ENCODE measurements around the gene HNRNPA3. TPM values are rescaled to one million over a fixed set of nuclear protein-coding genes. Genes with fewer than 3 reads are reported as not detected.

Gene HNRNPA3
- total and polyA plus RNA-seq, 2 of the 13 experiments (the other 11 are each of a cell fraction or from before 2014, with no cell fraction given), result 73.3 to 97.7 TPM

DNA sequence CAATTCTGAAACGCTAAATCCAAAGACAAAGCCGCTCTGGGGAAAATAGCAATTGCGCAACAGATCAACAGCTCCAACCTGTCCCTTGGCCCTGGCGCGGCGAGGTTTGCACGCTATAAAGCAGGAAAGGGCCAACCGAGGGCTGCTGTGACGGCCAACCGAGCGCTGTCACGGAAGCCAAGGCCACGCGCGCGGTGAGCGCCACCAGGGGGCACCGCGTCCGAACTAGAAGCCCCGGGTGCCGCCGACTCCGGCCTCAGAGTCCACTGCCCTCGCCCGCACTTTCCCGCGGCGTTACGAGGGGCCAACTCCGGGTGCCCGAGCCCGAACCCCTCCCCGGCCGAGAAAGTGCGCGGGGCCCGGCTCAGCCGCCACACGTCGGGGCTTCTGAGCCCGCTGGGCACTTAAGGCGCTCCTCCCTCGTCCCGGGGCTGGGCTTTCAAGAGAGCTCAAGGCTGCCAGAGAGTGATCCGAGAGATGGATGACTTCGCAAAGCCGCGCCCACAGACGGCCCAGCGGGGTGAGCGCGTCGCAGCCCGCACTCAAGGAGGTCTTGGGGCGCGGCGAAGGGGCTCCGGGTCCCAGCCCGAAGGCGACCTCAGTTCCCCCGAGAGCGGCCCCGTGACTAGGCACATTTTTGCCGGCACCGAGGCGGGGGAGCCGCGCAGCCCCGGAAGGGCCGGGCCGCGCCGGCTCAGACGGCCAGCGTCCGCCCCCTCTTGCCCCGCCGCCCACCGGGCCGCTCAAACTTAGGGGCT is 51.0 kb downstream of the HNRNPA3 start (continued):
- TF ChIP-seq, protein P1, sequence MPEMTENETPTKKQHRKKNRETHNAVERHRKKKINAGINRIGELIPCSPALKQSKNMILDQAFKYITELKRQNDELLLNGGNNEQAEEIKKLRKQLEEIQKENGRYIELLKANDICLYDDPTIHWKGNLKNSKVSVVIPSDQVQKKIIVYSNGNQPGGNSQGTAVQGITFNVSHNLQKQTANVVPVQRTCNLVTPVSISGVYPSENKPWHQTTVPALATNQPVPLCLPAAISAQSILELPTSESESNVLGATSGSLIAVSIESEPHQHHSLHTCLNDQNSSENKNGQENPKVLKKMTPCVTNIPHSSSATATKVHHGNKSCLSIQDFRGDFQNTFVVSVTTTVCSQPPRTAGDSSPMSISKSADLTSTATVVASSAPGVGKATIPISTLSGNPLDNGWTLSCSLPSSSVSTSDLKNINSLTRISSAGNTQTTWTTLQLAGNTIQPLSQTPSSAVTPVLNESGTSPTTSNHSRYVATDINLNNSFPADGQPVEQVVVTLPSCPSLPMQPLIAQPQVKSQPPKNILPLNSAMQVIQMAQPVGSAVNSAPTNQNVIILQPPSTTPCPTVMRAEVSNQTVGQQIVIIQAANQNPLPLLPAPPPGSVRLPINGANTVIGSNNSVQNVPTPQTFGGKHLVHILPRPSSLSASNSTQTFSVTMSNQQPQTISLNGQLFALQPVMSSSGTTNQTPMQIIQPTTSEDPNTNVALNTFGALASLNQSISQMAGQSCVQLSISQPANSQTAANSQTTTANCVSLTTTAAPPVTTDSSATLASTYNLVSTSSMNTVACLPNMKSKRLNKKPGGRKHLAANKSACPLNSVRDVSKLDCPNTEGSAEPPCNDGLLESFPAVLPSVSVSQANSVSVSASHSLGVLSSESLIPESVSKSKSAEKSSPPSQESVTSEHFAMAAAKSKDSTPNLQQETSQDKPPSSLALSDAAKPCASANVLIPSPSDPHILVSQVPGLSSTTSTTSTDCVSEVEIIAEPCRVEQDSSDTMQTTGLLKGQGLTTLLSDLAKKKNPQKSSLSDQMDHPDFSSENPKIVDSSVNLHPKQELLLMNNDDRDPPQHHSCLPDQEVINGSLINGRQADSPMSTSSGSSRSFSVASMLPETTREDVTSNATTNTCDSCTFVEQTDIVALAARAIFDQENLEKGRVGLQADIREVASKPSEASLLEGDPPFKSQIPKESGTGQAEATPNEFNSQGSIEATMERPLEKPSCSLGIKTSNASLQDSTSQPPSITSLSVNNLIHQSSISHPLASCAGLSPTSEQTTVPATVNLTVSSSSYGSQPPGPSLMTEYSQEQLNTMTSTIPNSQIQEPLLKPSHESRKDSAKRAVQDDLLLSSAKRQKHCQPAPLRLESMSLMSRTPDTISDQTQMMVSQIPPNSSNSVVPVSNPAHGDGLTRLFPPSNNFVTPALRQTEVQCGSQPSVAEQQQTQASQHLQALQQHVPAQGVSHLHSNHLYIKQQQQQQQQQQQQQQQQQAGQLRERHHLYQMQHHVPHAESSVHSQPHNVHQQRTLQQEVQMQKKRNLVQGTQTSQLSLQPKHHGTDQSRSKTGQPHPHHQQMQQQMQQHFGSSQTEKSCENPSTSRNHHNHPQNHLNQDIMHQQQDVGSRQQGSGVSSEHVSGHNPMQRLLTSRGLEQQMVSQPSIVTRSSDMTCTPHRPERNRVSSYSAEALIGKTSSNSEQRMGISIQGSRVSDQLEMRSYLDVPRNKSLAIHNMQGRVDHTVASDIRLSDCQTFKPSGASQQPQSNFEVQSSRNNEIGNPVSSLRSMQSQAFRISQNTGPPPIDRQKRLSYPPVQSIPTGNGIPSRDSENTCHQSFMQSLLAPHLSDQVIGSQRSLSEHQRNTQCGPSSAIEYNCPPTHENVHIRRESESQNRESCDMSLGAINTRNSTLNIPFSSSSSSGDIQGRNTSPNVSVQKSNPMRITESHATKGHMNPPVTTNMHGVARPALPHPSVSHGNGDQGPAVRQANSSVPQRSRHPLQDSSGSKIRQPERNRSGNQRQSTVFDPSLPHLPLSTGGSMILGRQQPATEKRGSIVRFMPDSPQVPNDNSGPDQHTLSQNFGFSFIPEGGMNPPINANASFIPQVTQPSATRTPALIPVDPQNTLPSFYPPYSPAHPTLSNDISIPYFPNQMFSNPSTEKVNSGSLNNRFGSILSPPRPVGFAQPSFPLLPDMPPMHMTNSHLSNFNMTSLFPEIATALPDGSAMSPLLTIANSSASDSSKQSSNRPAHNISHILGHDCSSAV (CRISPR knock-in tag; IDR thresholded peaks at IDR 0.05; ENCODE audit: borderline replicate concordance), result no peak
- TF ChIP-seq ZNF670 (CRISPR knock-in tag; IDR thresholded peaks at IDR 0.05; ENCODE audit: borderline replicate concordance), result peak; percentile 91
- TF ChIP-seq ZNF75D (CRISPR knock-in tag; IDR thresholded peaks at IDR 0.05; ENCODE audit: borderline replicate concordance), result 0 out of 2 replicates have a peak, but pooled peaks have one; percentile 15
- TF ChIP-seq SIN3A (IDR thresholded peaks at IDR 0.05; ENCODE audit: borderline replicate concordance, low read depth, low read length), result peak; percentile 98
- TF ChIP-seq ZBTB20 (CRISPR knock-in tag; IDR thresholded peaks at IDR 0.05; ENCODE audit: borderline replicate concordance, low read depth), result peak; percentile 88; the same call in 1 of the 2 replicates
- TF ChIP-seq, protein P2, sequence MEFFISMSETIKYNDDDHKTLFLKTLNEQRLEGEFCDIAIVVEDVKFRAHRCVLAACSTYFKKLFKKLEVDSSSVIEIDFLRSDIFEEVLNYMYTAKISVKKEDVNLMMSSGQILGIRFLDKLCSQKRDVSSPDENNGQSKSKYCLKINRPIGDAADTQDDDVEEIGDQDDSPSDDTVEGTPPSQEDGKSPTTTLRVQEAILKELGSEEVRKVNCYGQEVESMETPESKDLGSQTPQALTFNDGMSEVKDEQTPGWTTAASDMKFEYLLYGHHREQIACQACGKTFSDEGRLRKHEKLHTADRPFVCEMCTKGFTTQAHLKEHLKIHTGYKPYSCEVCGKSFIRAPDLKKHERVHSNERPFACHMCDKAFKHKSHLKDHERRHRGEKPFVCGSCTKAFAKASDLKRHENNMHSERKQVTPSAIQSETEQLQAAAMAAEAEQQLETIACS (CRISPR knock-in tag; IDR thresholded peaks at IDR 0.05), result peak; percentile 3; the same call in 1 of the 2 replicates
- TF ChIP-seq GPN1 (CRISPR knock-in tag; IDR thresholded peaks at IDR 0.05; ENCODE audit: borderline replicate concordance), result 0 out of 2 replicates have a peak, but pooled peaks have one; percentile 80
- TF ChIP-seq NFE2L1 (CRISPR knock-in tag; IDR thresholded peaks at IDR 0.05; ENCODE audit: borderline replicate concordance), result peak; percentile 20; the same call in 1 of the 2 replicates
- TF ChIP-seq CCAR2 (optimal IDR thresholded peaks at IDR 0.05; ENCODE audit: low read depth, low read length), result no peak
- peak; percentile 88 for TF ChIP-seq DNMT1 (CRISPR knock-in tag; IDR thresholded peaks at IDR 0.05)
- no peak for TF ChIP-seq ZSCAN20 (CRISPR knock-in tag; IDR thresholded peaks at IDR 0.05; ENCODE audit: borderline replicate concordance)
- TF ChIP-seq SRY (CRISPR knock-in tag; IDR thresholded peaks at IDR 0.05), result peak; percentile 85
- TF ChIP-seq, protein P3, sequence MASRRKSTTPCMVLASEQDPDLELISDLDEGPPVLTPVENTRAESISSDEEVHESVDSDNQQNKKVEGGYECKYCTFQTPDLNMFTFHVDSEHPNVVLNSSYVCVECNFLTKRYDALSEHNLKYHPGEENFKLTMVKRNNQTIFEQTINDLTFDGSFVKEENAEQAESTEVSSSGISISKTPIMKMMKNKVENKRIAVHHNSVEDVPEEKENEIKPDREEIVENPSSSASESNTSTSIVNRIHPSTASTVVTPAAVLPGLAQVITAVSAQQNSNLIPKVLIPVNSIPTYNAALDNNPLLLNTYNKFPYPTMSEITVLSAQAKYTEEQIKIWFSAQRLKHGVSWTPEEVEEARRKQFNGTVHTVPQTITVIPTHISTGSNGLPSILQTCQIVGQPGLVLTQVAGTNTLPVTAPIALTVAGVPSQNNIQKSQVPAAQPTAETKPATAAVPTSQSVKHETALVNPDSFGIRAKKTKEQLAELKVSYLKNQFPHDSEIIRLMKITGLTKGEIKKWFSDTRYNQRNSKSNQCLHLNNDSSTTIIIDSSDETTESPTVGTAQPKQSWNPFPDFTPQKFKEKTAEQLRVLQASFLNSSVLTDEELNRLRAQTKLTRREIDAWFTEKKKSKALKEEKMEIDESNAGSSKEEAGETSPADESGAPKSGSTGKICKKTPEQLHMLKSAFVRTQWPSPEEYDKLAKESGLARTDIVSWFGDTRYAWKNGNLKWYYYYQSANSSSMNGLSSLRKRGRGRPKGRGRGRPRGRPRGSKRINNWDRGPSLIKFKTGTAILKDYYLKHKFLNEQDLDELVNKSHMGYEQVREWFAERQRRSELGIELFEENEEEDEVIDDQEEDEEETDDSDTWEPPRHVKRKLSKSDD (CRISPR knock-in tag; IDR thresholded peaks at IDR 0.05; ENCODE audit: low read depth), result peak; percentile 96
- 0 out of 2 replicates have a peak, but pooled peaks have one; percentile 6 for TF ChIP-seq ATF7 (IDR thresholded peaks at IDR 0.05)
- TF ChIP-seq ATF7 (CRISPR knock-in tag; IDR thresholded peaks at IDR 0.05), result peak; percentile 46; the same call in 1 of the 2 replicates
- peak; percentile 78 to 89 for TF ChIP-seq POLR2A (IDR thresholded peaks at IDR 0.05; ENCODE audit: insufficient read depth in 1 of 2, low read depth in 2 of 2, low read length in 2 of 2)
- TF ChIP-seq ZNF343 (CRISPR knock-in tag; IDR thresholded peaks at IDR 0.05), result peak; percentile 82; the same call in 1 of the 2 replicates

Measured in HepG2 (cell line).